HCT116 (cell line): ENCODE data around the gene FBXO34. TPM values are rescaled to one million over a fixed set of nuclear protein-coding genes. Genes with fewer than 3 reads are reported as not detected.

Source experiments
- ATAC-seq: fragments of 200-7000 bp; cut with Tn5 transposase; 2 replicates; pipeline ENCODE4 v1.9.1; 2020; ENCODE audit warnings: mild to moderate bottlenecking, moderate library complexity
- BruUV-seq: library from RNA; stranded (reverse); fragments of 400-500 nt; replicated peaks from 2 replicates; lab custom pipeline; 2021; lab: Mats Ljungman, UMichigan
- CTCF ChIA-PET: fragments of 300-600 bp; sonication (Branson Sonifier 250); formaldehyde crosslinking; loops from one replicate; lab custom pipeline; 2021; ENCODE audit warnings: antibody characterized with exemption; lab: Charles Lee
- POLR2A ChIA-PET: fragments of 300-600, 350-600 bp; sonication (Branson Sonifier 250); formaldehyde crosslinking; loops from one replicate; lab custom pipeline; 2021; ENCODE audit warnings: antibody characterized with exemption; lab: Charles Lee
- RAD21 ChIA-PET, 2 experiments: fragments of 300-600 bp; sonication (Branson Sonifier 250); formaldehyde crosslinking; loops; one replicate each; lab custom pipeline; 2023; ENCODE audit warnings: low total read pairs in 2 of 2; ENCODE audit not compliant: uncharacterized antibody in 2 of 2, unreplicated experiment in 2 of 2, low non-redundant PET in 1 of 2; lab: Charles Lee
- DNase-seq: peaks from one replicate; pipeline ENCODE4 v3.0.0-alpha.2; 2010; ENCODE audit warnings: low read depth, low spot score
- H2AFZ ChIP-seq: fragments of 200-600 bp; shearing (Covaris generic), sonication (generic); 2 replicates; pipeline ENCODE4 v1.6.1; 2017; ENCODE audit warnings: low read depth, mixed run types, mixed read lengths, antibody characterized with exemption, low read length; ENCODE audit not compliant: poor library complexity, severe bottlenecking
- H3K27ac ChIP-seq: 2 replicates; pipeline ENCODE4 v1.5.1; 2012; ENCODE audit warnings: low read depth, low read length
- H3K27me3 ChIP-seq: fragments of 200-600 bp; sonication (generic); 2 replicates; pipeline ENCODE4 v1.6.1; 2016; ENCODE audit warnings: mixed run types, low read length, mixed read lengths; ENCODE audit not compliant: insufficient read depth
- H3K36me3 ChIP-seq, 2 experiments: fragments of 200-500 bp in 1 of 2; fragments of 200-600 bp in 1 of 2; sonication (Bioruptor generic) in 1 of 2; sonication (generic) in 1 of 2; 2 replicates each; pipeline versions ENCODE4 v1.5.1 to v1.6.1; 2014 to 2016; ENCODE audit warnings: low read length in 2 of 2, inconsistent platforms in 1 of 2, mixed read lengths in 1 of 2, mixed run types in 1 of 2; ENCODE audit not compliant: insufficient read depth in 2 of 2, control insufficient read depth in 1 of 2
- H3K4me1 ChIP-seq, 2 experiments: fragments of 200-600 bp in 1 of 2; sonication (generic) in 1 of 2; 2 replicates each; pipeline versions ENCODE4 v1.5.1 to v1.6.1; 2012 to 2017; ENCODE audit warnings: low read length in 2 of 2, inconsistent platforms in 1 of 2, mild to moderate bottlenecking in 1 of 2, mixed read lengths in 1 of 2, mixed run types in 1 of 2, moderate library complexity in 1 of 2; ENCODE audit not compliant: insufficient read depth in 2 of 2, control insufficient read depth in 1 of 2
- H3K4me2 ChIP-seq: fragments of 200-600 bp; sonication (generic); 2 replicates; pipeline ENCODE4 v1.6.1; 2017; ENCODE audit warnings: mixed run types, low read length, mixed read lengths
- H3K4me3 ChIP-seq, 2 experiments: fragments of 200-600 bp in 1 of 2; sonication (generic) in 1 of 2; replicated peaks in 1 of 2; 2 replicates each; pipeline ENCODE4 v1.5.1; 2011 to 2016; ENCODE audit warnings: low read length in 2 of 2, control low read depth in 1 of 2, low read depth in 1 of 2, mild to moderate bottlenecking in 1 of 2, mixed read lengths in 1 of 2, mixed run types in 1 of 2
- H3K79me2 ChIP-seq: fragments of 200-600 bp; sonication (generic); 2 replicates; pipeline ENCODE4 v1.6.1; 2017; ENCODE audit warnings: mild to moderate bottlenecking, mixed run types, low read length, moderate library complexity, mixed read lengths; ENCODE audit not compliant: insufficient read depth
- H3K9ac ChIP-seq: fragments of 200-600 bp; sonication (generic); 2 replicates; pipeline ENCODE4 v1.6.1; 2016; ENCODE audit warnings: low read length, mixed read lengths
- H3K9me2 ChIP-seq: fragments of 200-600 bp; sonication (generic), shearing (Covaris generic); 2 replicates; pipeline ENCODE4 v1.6.1; 2017; ENCODE audit warnings: mixed run types, mild to moderate bottlenecking, moderate library complexity; ENCODE audit not compliant: insufficient read depth
- H3K9me3 ChIP-seq, 2 experiments: fragments of 200-500 bp in 1 of 2; fragments of 200-600 bp in 1 of 2; sonication (Bioruptor generic) in 1 of 2; sonication (generic) in 1 of 2; 2 replicates each; pipeline ENCODE4 v1.6.1; 2014 to 2017; ENCODE audit warnings: low read length in 2 of 2, mixed read lengths in 2 of 2, inconsistent platforms in 1 of 2, low read depth in 1 of 2, mild to moderate bottlenecking in 1 of 2, mixed run types in 1 of 2, moderate library complexity in 1 of 2; ENCODE audit not compliant: control insufficient read depth in 1 of 2, insufficient read depth in 1 of 2
- H4K20me1 ChIP-seq: fragments of 200-600 bp; sonication (generic), shearing (Covaris generic); 2 replicates; pipeline ENCODE4 v1.6.1; 2017; ENCODE audit warnings: mixed run types, mild to moderate bottlenecking, moderate library complexity; ENCODE audit not compliant: insufficient read depth
- CBX3 ChIP-seq: IDR thresholded peaks from 2 replicates; pipeline ENCODE4 v1.6.1; 2012; ENCODE audit warnings: low read depth
- CEBPB ChIP-seq: IDR thresholded peaks from 2 replicates; pipeline ENCODE4 v1.6.1; 2012; ENCODE audit warnings: low read depth
- EGR1 ChIP-seq: IDR thresholded peaks from 2 replicates; pipeline ENCODE4 v1.6.1; 2012; ENCODE audit warnings: low read depth
- EZH2 ChIP-seq: fragments of 200-600 bp; sonication (generic); IDR thresholded peaks from 2 replicates; pipeline ENCODE4 v1.6.1; 2017; ENCODE audit warnings: antibody characterized with exemption, mixed run types
- JUND ChIP-seq: IDR thresholded peaks from 2 replicates; pipeline ENCODE4 v1.6.1; 2012
- POLR2A ChIP-seq: IDR thresholded peaks from 2 replicates; pipeline ENCODE4 v1.7.0; 2011; ENCODE audit warnings: borderline replicate concordance; ENCODE audit not compliant: insufficient read depth, insufficient read length; ENCODE audit errors: extremely low read depth
- POLR2AphosphoS5 ChIP-seq: IDR thresholded peaks from 2 replicates; pipeline ENCODE4 v1.6.1; 2011; ENCODE audit warnings: mild to moderate bottlenecking, low read depth, low read length, moderate library complexity
- SIN3A ChIP-seq: IDR thresholded peaks from 2 replicates; pipeline ENCODE4 v1.6.1; 2012; ENCODE audit warnings: low read depth
- SRF ChIP-seq: IDR thresholded peaks from 2 replicates; pipeline ENCODE4 v1.6.1; 2012; ENCODE audit warnings: low read depth
- TCF7L2 ChIP-seq: IDR thresholded peaks from 2 replicates; pipeline ENCODE4 v1.7.0; 2011; ENCODE audit warnings: borderline replicate concordance, inconsistent platforms; ENCODE audit not compliant: insufficient read depth, insufficient read length; ENCODE audit errors: extremely low read depth
- YY1 ChIP-seq: IDR thresholded peaks from 2 replicates; pipeline ENCODE4 v1.6.1; 2011; ENCODE audit warnings: low read length, low read depth, moderate library complexity, mild to moderate bottlenecking; ENCODE audit not compliant: insufficient replicate concordance; ENCODE audit errors: extremely low read depth
- ZFX ChIP-seq: fragments of 450-650 bp; IDR thresholded peaks from 2 replicates; pipeline ENCODE4 v1.6.1; 2017
- ZNF274 ChIP-seq: fragments of 200-500 bp; sonication (Bioruptor generic); IDR thresholded peaks from 2 replicates; pipeline ENCODE4 v1.6.1; 2014; ENCODE audit warnings: mild to moderate bottlenecking, low read depth, low read length, inconsistent platforms
- intact Hi-C: fragments of 100-400 bp; cut with micrococcal nuclease; formaldehyde crosslinking; loops from 2 replicates; pipeline ENCODE4 v1.10.0; 2022
- total RNA-seq: library from RNA; stranded (reverse); gene quantifications from one replicate; pipeline ENCODE4 v1.2.1, GENCODE V29; 2021; ENCODE audit not compliant: unreplicated experiment
- TF ChIP-seq, protein P1 (sequence below): IDR thresholded peaks from 2 replicates; pipeline ENCODE4 v1.6.1; 2012; ENCODE audit warnings: low read depth
- TF ChIP-seq, protein P2 (sequence below), 3 experiments: fragments of 200-600 bp in 1 of 3; sonication (generic) in 1 of 3; IDR thresholded peaks in 2 of 3; conservative IDR thresholded peaks in 1 of 3; 2 replicates each; pipeline ENCODE4 v1.5.1; 2012 to 2017; ENCODE audit warnings: low read depth in 2 of 3, low read length in 2 of 3, antibody characterized with exemption in 1 of 3, borderline replicate concordance in 1 of 3, control low read depth in 1 of 3, mild to moderate bottlenecking in 1 of 3, mixed read lengths in 1 of 3, mixed run types in 1 of 3, moderate library complexity in 1 of 3; ENCODE audit not compliant: insufficient read depth in 1 of 3
- TF ChIP-seq, protein P3 (sequence below): IDR thresholded peaks from 2 replicates; pipeline ENCODE4 v1.6.1; 2012

The FBXO34 gene
- total RNA-seq, 1 experiment from 2014 or later = 26.9 TPM

- no peak for DNase-seq
- no TSS peak for BruUV-seq
- Histone ChIP-seq H3K9ac (no peak overlapping the region), H3K27me3 (peaks cover 14% of the 10 kb centered on the region), H3K9me2 (no peaks in the 10 kb centered on the region), H3K4me2 (no peak overlapping the region), H3K4me1 (no peaks in the 10 kb centered on the region), H3K79me2 (no peaks in the 10 kb centered on the region), H3K4me3 (no peak overlapping the region), H3K27ac (no peak overlapping the region), H4K20me1 (no peaks in the 10 kb centered on the region), H3K9me3 (no peaks in the 10 kb centered on the region), H2AFZ (no peak overlapping the region), H3K36me3 (no peaks in the 10 kb centered on the region)
- CTCF ChIA-PET = no interaction called here
- RAD21 ChIA-PET = no interaction called here
- POLR2A ChIA-PET = no interaction called here
- intact Hi-C loops = no loop called here
- TF ChIP-seq, protein P1, sequence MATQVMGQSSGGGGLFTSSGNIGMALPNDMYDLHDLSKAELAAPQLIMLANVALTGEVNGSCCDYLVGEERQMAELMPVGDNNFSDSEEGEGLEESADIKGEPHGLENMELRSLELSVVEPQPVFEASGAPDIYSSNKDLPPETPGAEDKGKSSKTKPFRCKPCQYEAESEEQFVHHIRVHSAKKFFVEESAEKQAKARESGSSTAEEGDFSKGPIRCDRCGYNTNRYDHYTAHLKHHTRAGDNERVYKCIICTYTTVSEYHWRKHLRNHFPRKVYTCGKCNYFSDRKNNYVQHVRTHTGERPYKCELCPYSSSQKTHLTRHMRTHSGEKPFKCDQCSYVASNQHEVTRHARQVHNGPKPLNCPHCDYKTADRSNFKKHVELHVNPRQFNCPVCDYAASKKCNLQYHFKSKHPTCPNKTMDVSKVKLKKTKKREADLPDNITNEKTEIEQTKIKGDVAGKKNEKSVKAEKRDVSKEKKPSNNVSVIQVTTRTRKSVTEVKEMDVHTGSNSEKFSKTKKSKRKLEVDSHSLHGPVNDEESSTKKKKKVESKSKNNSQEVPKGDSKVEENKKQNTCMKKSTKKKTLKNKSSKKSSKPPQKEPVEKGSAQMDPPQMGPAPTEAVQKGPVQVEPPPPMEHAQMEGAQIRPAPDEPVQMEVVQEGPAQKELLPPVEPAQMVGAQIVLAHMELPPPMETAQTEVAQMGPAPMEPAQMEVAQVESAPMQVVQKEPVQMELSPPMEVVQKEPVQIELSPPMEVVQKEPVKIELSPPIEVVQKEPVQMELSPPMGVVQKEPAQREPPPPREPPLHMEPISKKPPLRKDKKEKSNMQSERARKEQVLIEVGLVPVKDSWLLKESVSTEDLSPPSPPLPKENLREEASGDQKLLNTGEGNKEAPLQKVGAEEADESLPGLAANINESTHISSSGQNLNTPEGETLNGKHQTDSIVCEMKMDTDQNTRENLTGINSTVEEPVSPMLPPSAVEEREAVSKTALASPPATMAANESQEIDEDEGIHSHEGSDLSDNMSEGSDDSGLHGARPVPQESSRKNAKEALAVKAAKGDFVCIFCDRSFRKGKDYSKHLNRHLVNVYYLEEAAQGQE = no peak
- no peak for TF ChIP-seq ZFX
- TF ChIP-seq POLR2AphosphoS5 = no peak
- no peak for TF ChIP-seq TCF7L2
- TF ChIP-seq SIN3A = no peak
- TF ChIP-seq SRF = no peak
- no peak for TF ChIP-seq EZH2
- TF ChIP-seq, protein P2, sequence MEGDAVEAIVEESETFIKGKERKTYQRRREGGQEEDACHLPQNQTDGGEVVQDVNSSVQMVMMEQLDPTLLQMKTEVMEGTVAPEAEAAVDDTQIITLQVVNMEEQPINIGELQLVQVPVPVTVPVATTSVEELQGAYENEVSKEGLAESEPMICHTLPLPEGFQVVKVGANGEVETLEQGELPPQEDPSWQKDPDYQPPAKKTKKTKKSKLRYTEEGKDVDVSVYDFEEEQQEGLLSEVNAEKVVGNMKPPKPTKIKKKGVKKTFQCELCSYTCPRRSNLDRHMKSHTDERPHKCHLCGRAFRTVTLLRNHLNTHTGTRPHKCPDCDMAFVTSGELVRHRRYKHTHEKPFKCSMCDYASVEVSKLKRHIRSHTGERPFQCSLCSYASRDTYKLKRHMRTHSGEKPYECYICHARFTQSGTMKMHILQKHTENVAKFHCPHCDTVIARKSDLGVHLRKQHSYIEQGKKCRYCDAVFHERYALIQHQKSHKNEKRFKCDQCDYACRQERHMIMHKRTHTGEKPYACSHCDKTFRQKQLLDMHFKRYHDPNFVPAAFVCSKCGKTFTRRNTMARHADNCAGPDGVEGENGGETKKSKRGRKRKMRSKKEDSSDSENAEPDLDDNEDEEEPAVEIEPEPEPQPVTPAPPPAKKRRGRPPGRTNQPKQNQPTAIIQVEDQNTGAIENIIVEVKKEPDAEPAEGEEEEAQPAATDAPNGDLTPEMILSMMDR (IDR thresholded peaks at IDR 0.05 in 2 of 3, conservative IDR thresholded peaks at IDR 0.05 in 1 of 3; ENCODE audit: borderline replicate concordance in 1 of 3, insufficient read depth in 1 of 3, low read depth in 2 of 3, low read length in 2 of 3) = no peak
- TF ChIP-seq JUND = no peak
- TF ChIP-seq, protein P3, sequence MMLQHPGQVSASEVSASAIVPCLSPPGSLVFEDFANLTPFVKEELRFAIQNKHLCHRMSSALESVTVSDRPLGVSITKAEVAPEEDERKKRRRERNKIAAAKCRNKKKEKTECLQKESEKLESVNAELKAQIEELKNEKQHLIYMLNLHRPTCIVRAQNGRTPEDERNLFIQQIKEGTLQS = no peak
- TF ChIP-seq POLR2A = no peak
- no peak for TF ChIP-seq EGR1
- no peak for TF ChIP-seq ZNF274
- no peak for TF ChIP-seq CBX3
- no peak for TF ChIP-seq YY1
- no peak for TF ChIP-seq CEBPB
- ATAC-seq = no peak
Observed at GRCh38 chr14:55248411-55248810, 22.8 kb upstream of the FBXO34 start.
